GOT3 (cell line): Measurements from ENCODE around the gene LIN37.

Source experiments
- DNase-seq: peaks from one replicate; lab custom pipeline; 2025; ENCODE audit warnings: mixed read lengths; lab: John Stamatoyannopoulos, UW

LIN37 gene

GRCh38 chr19:35775046-35775297, 26.6 kb downstream of the LIN37 start:
- DNase-seq = no peak

GRCh38 chr19:35775298-35776101, 27.1 kb downstream of the LIN37 start, which contains the start of gene ARHGAP33:
Gene ARHGAP33, plus strand, starts transcription at chr19:35775564. Its CDS starts 95 bp downstream, at chr19:35775659.
- peak; percentile 92 for DNase-seq

GRCh38 chr19:35776102-35776788, 27.9 kb downstream of the LIN37 start:
- no peak for DNase-seq

- DNase-seq = no peak
These were observed 28.9 kb downstream of the LIN37 start for GRCh38 chr19:35777086-35777841.

GRCh38 chr19:35777961-35778360, 29.6 kb downstream of the LIN37 start:
- DNase-seq = no peak

GRCh38 chr19:35779033-35779432, 30.7 kb downstream of the LIN37 start:
- DNase-seq = no peak

- no peak for DNase-seq
These were observed 31.7 kb downstream of the LIN37 start for GRCh38 chr19:35780058-35780457.

GRCh38 chr19:35780717-35781116, 32.3 kb downstream of the LIN37 start:
- DNase-seq = no peak

GRCh38 chr19:35781650-35782049, 33.3 kb downstream of the LIN37 start:
- DNase-seq = no peak

GRCh38 chr19:35782589-35782988, 34.2 kb downstream of the LIN37 start:
- DNase-seq = no peak

GRCh38 chr19:35783469-35784434, 35.4 kb downstream of the LIN37 start:
- no peak for DNase-seq

- no peak for DNase-seq
These were observed 36.3 kb downstream of the LIN37 start for GRCh38 chr19:35784503-35785338.

GRCh38 chr19:35785339-35785627, 36.9 kb downstream of the LIN37 start:
- no peak for DNase-seq

GRCh38 chr19:35786299-35787160, 38.2 kb downstream of the LIN37 start:
- DNase-seq = no peak

- no peak for DNase-seq
These were observed 38.9 kb downstream of the LIN37 start for GRCh38 chr19:35787227-35787799.

GRCh38 chr19:35788205-35788960, 40.0 kb downstream of the LIN37 start:
- DNase-seq = no peak

GRCh38 chr19:35789195-35789977, 41.0 kb downstream of the LIN37 start:
- DNase-seq = no peak
